Astrocyte of the hippocampus (primary cell): ENCODE data around the gene SPATA6L.

Experiments used
- DNase-seq: peaks from one replicate; pipeline ENCODE4 v3.0.0; 2011; ENCODE audit warnings: low read depth, low spot score

The SPATA6L gene

DNA sequence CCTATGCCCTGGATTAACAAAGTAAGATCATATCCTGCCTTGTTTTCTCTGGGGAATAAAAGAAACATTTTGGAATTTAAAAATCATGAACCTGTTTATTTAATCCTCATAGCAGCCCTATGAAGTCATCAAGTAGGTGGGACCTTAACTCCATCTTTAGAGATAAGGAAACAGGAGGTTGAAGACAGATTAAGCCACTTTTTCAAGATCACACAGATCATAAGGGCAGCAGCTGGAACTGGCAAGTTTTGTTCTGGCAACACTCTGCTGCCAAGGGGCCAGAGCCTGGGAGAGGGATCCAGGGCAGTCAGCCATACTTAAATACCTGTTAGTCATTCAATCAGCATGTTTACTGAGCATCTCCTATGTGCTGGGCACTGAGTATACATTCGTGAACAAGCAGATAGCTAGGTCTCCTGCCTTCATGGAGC, 112.3 kb downstream of the SPATA6L start:
- DNase-seq, result peak; percentile 53

DNA sequence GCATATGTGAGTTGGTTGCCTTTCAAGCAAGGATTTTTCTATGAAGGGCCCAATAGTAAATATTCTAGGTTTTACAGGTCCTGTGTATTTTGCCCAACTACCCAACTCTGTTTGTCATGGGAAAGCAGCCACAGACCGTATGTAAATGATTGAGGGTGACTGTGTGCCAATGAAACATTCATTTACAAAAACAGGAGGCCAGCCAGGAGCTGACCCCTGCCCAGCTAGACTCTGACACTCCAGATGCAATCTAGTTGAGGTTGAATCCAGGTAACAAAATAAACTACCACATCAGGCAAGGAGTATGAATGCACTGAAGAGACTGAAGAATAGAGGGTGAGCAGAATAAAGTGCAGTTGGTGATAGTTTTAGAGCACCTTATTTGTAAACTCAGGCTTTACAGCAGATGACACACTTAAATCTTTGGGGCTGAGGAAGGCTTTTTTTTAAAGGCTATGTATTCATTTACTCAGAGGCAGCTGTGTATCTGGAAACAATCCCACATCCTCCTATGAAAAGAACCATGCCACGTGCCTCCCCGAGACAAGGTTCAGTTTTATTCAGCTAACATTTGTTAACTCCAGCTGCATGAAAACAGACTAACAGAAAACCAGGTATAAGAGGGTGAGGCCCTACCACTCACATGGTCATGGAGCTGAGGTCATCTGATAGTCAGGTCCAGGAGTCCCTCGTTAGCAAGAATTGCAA, 115.3 kb downstream of the SPATA6L start:
- DNase-seq, result no peak

DNA sequence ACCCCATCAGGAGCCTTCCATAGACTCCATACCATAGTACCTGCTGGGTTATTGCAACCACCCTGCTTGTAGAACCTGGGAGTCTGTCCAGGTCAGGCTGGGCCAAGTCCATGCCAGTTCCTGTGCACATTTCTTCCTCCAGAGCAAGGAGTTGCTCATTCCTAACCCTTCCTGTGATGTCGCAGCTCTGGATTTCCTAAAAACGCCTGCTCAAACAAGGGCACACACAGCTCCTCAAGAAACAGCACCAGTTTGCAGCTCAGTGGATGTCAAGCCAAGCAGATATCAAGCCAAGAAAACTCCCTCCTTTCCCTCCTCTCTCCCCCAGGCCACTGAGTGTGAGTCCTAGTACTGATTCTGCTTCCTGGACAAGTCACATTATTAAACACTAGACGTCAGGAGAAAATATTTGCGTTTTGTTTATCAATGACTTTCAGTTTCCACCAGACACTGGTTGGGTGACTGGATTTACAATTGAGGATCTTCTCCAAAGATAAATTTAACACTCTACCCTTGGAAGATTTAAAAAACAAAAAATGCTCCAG, 116.5 kb downstream of the SPATA6L start:
- no peak for DNase-seq

DNA sequence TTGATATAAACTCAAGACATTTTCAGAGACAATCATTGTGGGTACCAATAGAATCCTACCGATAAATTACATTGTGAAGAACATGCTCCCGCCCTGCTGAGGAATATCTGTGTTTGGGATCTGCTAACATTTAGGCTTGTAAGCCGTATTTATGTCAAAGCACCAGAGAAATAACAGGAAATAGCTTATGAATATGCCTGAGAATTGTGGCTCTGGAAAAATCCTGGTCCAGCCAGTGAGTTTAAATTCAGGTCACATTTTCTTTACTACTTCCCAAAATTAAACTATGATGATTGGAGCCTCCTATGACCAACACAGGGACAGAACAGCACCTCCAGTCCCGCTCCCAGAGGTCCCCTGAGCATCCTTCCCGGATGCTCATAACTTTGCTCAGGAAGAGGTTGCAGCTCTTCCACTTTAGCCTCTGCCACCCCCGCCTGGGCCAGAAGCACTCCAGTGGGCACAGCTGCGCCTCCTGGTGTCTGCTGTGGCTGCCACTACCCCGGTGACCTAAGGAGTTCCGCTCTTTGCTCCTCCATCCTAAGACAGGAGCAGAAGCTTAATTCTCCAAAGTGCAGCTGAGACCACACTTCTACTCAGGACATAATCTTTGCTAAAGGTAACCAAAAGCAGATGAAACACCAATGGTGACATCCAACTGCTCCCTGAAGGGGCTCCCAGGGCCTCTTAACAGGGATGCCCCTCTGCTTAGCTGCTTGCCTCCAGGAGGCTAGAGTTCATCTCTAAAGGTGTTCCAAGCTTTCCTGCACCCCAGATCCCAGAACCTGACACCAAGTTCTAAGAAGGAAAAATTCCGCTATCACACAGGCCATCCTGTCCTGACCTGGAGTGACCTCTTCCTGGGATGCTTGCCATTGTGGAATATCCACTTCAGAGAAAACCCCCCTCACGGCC, 117.2 kb downstream of the SPATA6L start:
- DNase-seq, result no peak
